HepG2 (cell line): ENCODE data around the gene NOTCH3. TPM values are rescaled to one million over a fixed set of nuclear protein-coding genes. Genes with fewer than 3 reads are reported as not detected.
A peak's percentile ranks its signal among the peaks of the same experiment; 100 is the strongest.

ENCODE experiments used
- ATAC-seq: fragments of 200-7000 bp; cut with Tn5 transposase; 3 replicates; pipeline ENCODE4 v1.9.1; 2020; ENCODE audit warnings: mild to moderate bottlenecking, moderate library complexity
- BruUV-seq: library from RNA; stranded (reverse); fragments of 400-500 nt; replicated peaks from 2 replicates; lab custom pipeline; 2021; lab: Mats Ljungman, UMichigan
- CTCF ChIA-PET: fragments of 300-600 bp; formaldehyde crosslinking; extraction: SDS; loops from one replicate; lab custom pipeline; 2021; ENCODE audit warnings: low total read pairs, inconsistent platforms, low intra/inter-chr PET ratio; lab: Yijun Ruan, JAX
- POLR2A ChIA-PET: fragments of 350-600 bp; sonication (Branson Sonifier 250); formaldehyde crosslinking; loops from one replicate; lab custom pipeline; 2020; ENCODE audit warnings: antibody characterized with exemption, inconsistent platforms; lab: Yijun Ruan, JAX
- DNase-seq: peaks from one replicate; pipeline ENCODE4 v3.0.0-alpha.2; 2015; ENCODE audit warnings: low spot score
- FAIRE-seq: peaks from 3 replicates; lab custom pipeline; 2011; peaks lifted over from hg19 to GRCh38; lab: Jason Lieb, UNC
- H2AFZ ChIP-seq: one replicate; pipeline ENCODE4 v1.6.1; 2011; ENCODE audit warnings: low read length, inconsistent platforms
- H3K27ac ChIP-seq: fragments of 300-600 bp; 3 replicates; pipeline ENCODE4 v1.8.0; 2011; ENCODE audit warnings: mixed run types, mild to moderate bottlenecking, mixed read lengths, low read length, inconsistent platforms; ENCODE audit not compliant: insufficient read depth; ENCODE audit errors: extremely low read length
- H3K27me3 ChIP-seq, 2 experiments: fragments of 200-600 bp in 1 of 2; 2 replicates in 1 of 2; 3 replicates in 1 of 2; pipeline versions ENCODE4 v1.6.0 to v1.8.0; 2011; ENCODE audit warnings: low read length in 2 of 2, mild to moderate bottlenecking in 2 of 2, moderate library complexity in 2 of 2, inconsistent platforms in 1 of 2; ENCODE audit not compliant: insufficient read depth in 2 of 2, control insufficient read depth in 1 of 2
- H3K36me3 ChIP-seq, 2 experiments: fragments of 200-600 bp in 1 of 2; replicated peaks in 1 of 2; 2 replicates in 1 of 2; 3 replicates in 1 of 2; pipeline versions ENCODE4 v1.5.1 to v1.8.0; 2011; ENCODE audit warnings: low read length in 2 of 2, inconsistent platforms in 1 of 2; ENCODE audit not compliant: insufficient read depth in 2 of 2, control insufficient read depth in 1 of 2
- H3K4me1 ChIP-seq: 2 replicates; pipeline ENCODE4 v1.5.1; 2012; ENCODE audit warnings: low read length, inconsistent platforms; ENCODE audit not compliant: insufficient read depth
- H3K4me2 ChIP-seq: 2 replicates; pipeline ENCODE4 v1.6.0; 2011; ENCODE audit warnings: low read depth, low read length, inconsistent platforms
- H3K4me3 ChIP-seq, 3 experiments: fragments of 200-600 bp in 1 of 3; sonication (generic), shearing (Covaris generic) in 1 of 3; replicated peaks in 1 of 3; 2 replicates each; pipeline ENCODE4 v1.5.1; 2011 to 2016; ENCODE audit warnings: low read length in 3 of 3, inconsistent platforms in 2 of 3, low read depth in 2 of 3, mild to moderate bottlenecking in 2 of 3, control low read depth in 1 of 3, mixed read lengths in 1 of 3; ENCODE audit not compliant: insufficient read depth in 1 of 3
- H3K79me2 ChIP-seq: one replicate; pipeline ENCODE4 v1.6.1; 2011; ENCODE audit warnings: low read length, inconsistent platforms; ENCODE audit not compliant: insufficient read depth
- H3K9ac ChIP-seq: 2 replicates; pipeline ENCODE4 v1.6.0; 2011; ENCODE audit warnings: mild to moderate bottlenecking, low read depth, low read length, inconsistent platforms; ENCODE audit not compliant: insufficient read depth
- H3K9me3 ChIP-seq: 2 replicates; pipeline ENCODE4 v1.5.1; 2012; ENCODE audit warnings: mild to moderate bottlenecking, low read length
- H4K20me1 ChIP-seq: 2 replicates; pipeline ENCODE4 v1.6.0; 2011; ENCODE audit warnings: inconsistent platforms, mild to moderate bottlenecking, low read length, moderate library complexity; ENCODE audit not compliant: insufficient read depth
- CBX1 ChIP-seq: IDR thresholded peaks from one replicate; pipeline ENCODE4 v1.6.1; 2016; ENCODE audit warnings: antibody characterized with exemption, low read depth
- ZFP1 ChIP-seq: IDR thresholded peaks from 2 replicates; pipeline ENCODE4 v1.6.1; 2016
- ZFX ChIP-seq: sonication (generic); formaldehyde crosslinking; IDR thresholded peaks from 2 replicates; pipeline ENCODE4 v1.4.0; 2020; ENCODE audit warnings: mild to moderate bottlenecking, low read depth, missing genetic modification reagents, moderate library complexity
- ZSCAN5A ChIP-seq: sonication (generic); formaldehyde crosslinking; IDR thresholded peaks from 2 replicates; pipeline ENCODE4 v1.8.0; 2022; ENCODE audit warnings: mild to moderate bottlenecking, missing genetic modification reagents, borderline replicate concordance
- WGBS: methylation state at CpG from one replicate; pipeline ENCODE4 v1.1.6; 2017; ENCODE audit warnings: low lambda C conversion rate; 5-methylcytosine and 5-hydroxymethylcytosine counted together
- in situ Hi-C: cut with HindIII; loops from 2 replicates; pipeline ENCODE4 v1.10.0; 2017; ENCODE audit warnings: low pct_unique_long_range_greater_than_20kb; ENCODE audit not compliant: extremely low pct_ligation_motif_present
- intact Hi-C: fragments of 100-400 bp; cut with micrococcal nuclease; formaldehyde crosslinking; loops from one replicate; pipeline ENCODE4 v1.10.0; 2022; ENCODE audit not compliant: unreplicated experiment
- polyA plus RNA-seq, 8 experiments: library from polyadenylated mRNA; depleted of rRNA in 3 of 8; stranded (reverse) in 7 of 8; unstranded in 1 of 8; fragments of >200 nt; fragmentation: Illumina TruSeq in 4 of 8; extraction: Trizol in 4 of 8; gene quantifications; 2 replicates each; pipeline versions ENCODE4 v1.2.1 to v1.2.3, GENCODE V29; 2011 to 2016; ENCODE audit warnings: low read depth in 4 of 8, missing spikeins in 1 of 8, mixed read lengths in 1 of 8; ENCODE audit not compliant: insufficient read depth in 1 of 8
- total RNA-seq, 5 experiments: library from RNA; depleted of rRNA; stranded (reverse); fragments of >200 nt; fragmentation: Illumina TruSeq; extraction: Trizol; gene quantifications; 2 replicates each; pipeline ENCODE4 v1.2.3, GENCODE V29; 2016; ENCODE audit warnings: low read depth in 1 of 5
- TF ChIP-seq, protein P1 (sequence below): sonication (generic); formaldehyde crosslinking; IDR thresholded peaks from 2 replicates; pipeline ENCODE4 v1.5.0; 2020; ENCODE audit warnings: mild to moderate bottlenecking, missing genetic modification reagents

The NOTCH3 gene
- total and polyA plus RNA-seq, 2 of the 13 experiments (the other 11 are each of a cell fraction or from before 2014, with no cell fraction given): 0.09 to 0.28 TPM

DNA sequence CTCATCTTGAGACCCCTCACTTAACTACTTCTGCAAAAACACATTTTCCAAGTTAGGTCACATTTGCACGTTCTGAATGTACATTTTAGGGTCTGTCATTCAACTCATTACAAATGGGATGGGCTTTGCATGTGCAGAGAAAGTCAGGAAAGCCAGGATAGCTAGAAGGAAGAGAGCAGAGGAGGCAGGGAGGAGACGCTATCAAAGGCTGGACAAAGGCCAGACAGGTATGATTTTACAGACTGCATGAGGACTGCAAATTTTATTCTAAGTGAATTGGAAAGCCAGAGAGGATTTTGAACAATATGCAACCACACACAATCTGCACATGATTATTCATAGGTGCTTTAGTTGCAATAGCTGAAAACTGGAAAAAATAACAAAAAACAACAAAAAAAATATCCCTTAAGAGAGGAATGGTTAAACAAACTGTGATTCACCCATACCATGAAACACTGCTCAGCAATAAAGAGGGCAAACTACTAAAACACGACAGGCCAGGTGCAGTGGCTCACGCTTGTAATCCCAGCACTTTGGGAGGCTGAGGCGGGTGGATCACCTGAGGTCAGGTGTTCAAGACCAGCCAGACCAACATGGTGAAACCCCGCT is 72.5 kb downstream of the NOTCH3 start:
- DNase-seq (no peak), ATAC-seq (no peak), FAIRE-seq (no peak)
- Histone ChIP-seq H3K9ac (no peak overlapping the region), H2AFZ (no peak overlapping the region), H3K4me3 (no peak overlapping the region), H4K20me1 (no peaks in the 10 kb centered on the region), H3K27ac (no peak overlapping the region), H3K79me2 (peaks cover 15% of the 10 kb centered on the region), H3K9me3 (no peaks in the 10 kb centered on the region), H3K36me3 (peaks cover 0 to under 1% of the 10 kb centered on the region in 2 experiments; a peak in 2 of 5 replicates), H3K27me3 (peaks cover 0 to 6% of the 10 kb centered on the region in 2 experiments; a peak in 2 of 5 replicates), H3K4me2 (no peak overlapping the region), H3K4me1 (peaks cover 20% of the 10 kb centered on the region)
- CTCF ChIA-PET: no interaction called here
- in situ Hi-C loops (no loop called here), intact Hi-C loops (no loop called here)
- POLR2A ChIA-PET: no interaction called here
- BruUV-seq: no TSS peak
- WGBS: 24% methylated on average over 6 of the region's 6 CpGs
- TF ChIP-seq ZSCAN5A (CRISPR knock-in tag) (no peak), CBX1 (no peak), ZFX (CRISPR knock-in tag) (no peak)

GRCh38 chr19:15126131-15126910 is 74.5 kb downstream of the NOTCH3 start:
- ChIA-PET CTCF (no interaction called here), POLR2A (interaction anchor here (0.9 to 2.6 kb wide), 7 partner anchors 10 to 293 kb away, joined by 3 to 19 read pairs (median 3); no protein-coding TSS in a partner anchor)
- TF ChIP-seq ZFP1 (CRISPR knock-in tag): no peak
- TF ChIP-seq, protein P1, sequence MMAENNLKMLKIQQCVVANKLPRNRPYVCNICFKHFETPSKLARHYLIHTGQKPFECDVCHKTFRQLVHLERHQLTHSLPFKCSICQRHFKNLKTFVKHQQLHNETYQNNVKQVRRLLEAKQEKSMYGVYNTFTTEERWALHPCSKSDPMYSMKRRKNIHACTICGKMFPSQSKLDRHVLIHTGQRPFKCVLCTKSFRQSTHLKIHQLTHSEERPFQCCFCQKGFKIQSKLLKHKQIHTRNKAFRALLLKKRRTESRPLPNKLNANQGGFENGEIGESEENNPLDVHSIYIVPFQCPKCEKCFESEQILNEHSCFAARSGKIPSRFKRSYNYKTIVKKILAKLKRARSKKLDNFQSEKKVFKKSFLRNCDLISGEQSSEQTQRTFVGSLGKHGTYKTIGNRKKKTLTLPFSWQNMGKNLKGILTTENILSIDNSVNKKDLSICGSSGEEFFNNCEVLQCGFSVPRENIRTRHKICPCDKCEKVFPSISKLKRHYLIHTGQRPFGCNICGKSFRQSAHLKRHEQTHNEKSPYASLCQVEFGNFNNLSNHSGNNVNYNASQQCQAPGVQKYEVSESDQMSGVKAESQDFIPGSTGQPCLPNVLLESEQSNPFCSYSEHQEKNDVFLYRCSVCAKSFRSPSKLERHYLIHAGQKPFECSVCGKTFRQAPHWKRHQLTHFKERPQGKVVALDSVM (CRISPR knock-in tag): peak; percentile 83
- DNase-seq (peak; percentile 38), ATAC-seq (no peak), FAIRE-seq (no peak)
- Histone ChIP-seq H3K4me1 (peaks cover 28% of the 10 kb centered on the region), H3K27ac (peak overlapping the region; percentile 91), H3K9me3 (no peaks in the 10 kb centered on the region), H3K4me2 (peak overlapping the region; percentile 89), H3K27me3 (peaks cover 0 to 6% of the 10 kb centered on the region in 2 experiments; a peak in 2 of 5 replicates), H2AFZ (no peak overlapping the region), H3K9ac (peak overlapping the region; percentile 87; the same call in 1 of the 2 replicates), H4K20me1 (no peaks in the 10 kb centered on the region), H3K4me3 (peak overlapping the region; percentile 3 to 62 (median 44); a peak in 5 of 6 replicates), H3K79me2 (peaks cover 17% of the 10 kb centered on the region), H3K36me3 (peaks cover 9% of the 10 kb centered on the region in 2 experiments)
- BruUV-seq: no TSS peak
- in situ Hi-C loops (no loop called here), intact Hi-C loops (no loop called here)
- WGBS: 25% methylated on average over 2 of the region's 2 CpGs
